ENCODE results near the gene DNAJB5.

GRCh38 chr9:34958411-34958982, 31.0 kb upstream of the DNAJB5 start:
- TF ChIP-seq CTCF (conservative IDR thresholded peaks at IDR 0.05) (no peak), EZH2 (IDR thresholded peaks at IDR 0.05; ENCODE audit: low read depth) (no peak)

Data from PC-9 (cell line).